Nucleus accumbens (tissue), 56 donors: Measurements from ENCODE around the gene GABRR3.
"Not testable (repeated sequence)": the region's sequence is repeated elsewhere in the genome, so short reads cannot be mapped to it uniquely, and the experiment has no call there.

Experiments used
- DNase-seq, 56 donors: peaks; one replicate each; lab custom pipeline; 2025; lab: John Stamatoyannopoulos, UW

Gene GABRR3

GRCh38 chr3:98022978-98023820 is 11.9 kb downstream of the GABRR3 start:
- peak in 54 of 56 donors; percentile 9 to 96 (median 76) for DNase-seq

GRCh38 chr3:98021830-98022560 is 13.1 kb downstream of the GABRR3 start:
- DNase-seq: no peak

- no peak for DNase-seq
These were observed 14.7 kb downstream of the GABRR3 start for GRCh38 chr3:98020412-98020811.

GRCh38 chr3:98018301-98018700 is 16.8 kb downstream of the GABRR3 start:
- no peak for DNase-seq

GRCh38 chr3:98014268-98014585 is 20.9 kb downstream of the GABRR3 start:
- no peak for DNase-seq

GRCh38 chr3:98013411-98014267 is 21.5 kb downstream of the GABRR3 start:
- DNase-seq: no peak

GRCh38 chr3:98012979-98013378 is 22.1 kb downstream of the GABRR3 start:
- DNase-seq: no peak

GRCh38 chr3:98010883-98011449 is 24.1 kb downstream of the GABRR3 start:
- DNase-seq: not testable (repeated sequence)

- DNase-seq: no peak
These were observed 24.8 kb downstream of the GABRR3 start for GRCh38 chr3:98010194-98010882.

GRCh38 chr3:98008855-98009254 is 26.3 kb downstream of the GABRR3 start:
- no peak for DNase-seq

GRCh38 chr3:98005438-98005837 is 29.7 kb downstream of the GABRR3 start:
- no peak for DNase-seq

- no peak for DNase-seq
These were observed 30.4 kb downstream of the GABRR3 start for GRCh38 chr3:98004721-98005120.

- DNase-seq: no peak
These were observed 31.7 kb downstream of the GABRR3 start for GRCh38 chr3:98003306-98003969.

- no peak for DNase-seq
These were observed 32.4 kb downstream of the GABRR3 start for GRCh38 chr3:98002717-98003116.

- DNase-seq: no peak
These were observed 35.1 kb downstream of the GABRR3 start for GRCh38 chr3:97999994-98000393.

- DNase-seq: no peak
These were observed 36.0 kb downstream of the GABRR3 start for GRCh38 chr3:97999103-97999502.

- no peak for DNase-seq
These were observed 38.1 kb downstream of the GABRR3 start for GRCh38 chr3:97996988-97997387.

GRCh38 chr3:97994328-97994945 is 40.7 kb downstream of the GABRR3 start:
- no peak for DNase-seq

GRCh38 chr3:97993526-97993925 is 41.6 kb downstream of the GABRR3 start:
- DNase-seq: no peak
